ENCODE data around the gene FBXL19. TPM values are rescaled to one million over a fixed set of nuclear protein-coding genes. Genes with fewer than 3 reads are reported as not detected.
A peak's percentile ranks its signal among the peaks of the same experiment; 100 is the strongest.

FBXL19 gene
- total and polyA plus RNA-seq, 2 of the 13 experiments (the other 11 are each of a cell fraction or from before 2014, with no cell fraction given): 6.0 to 13.7 TPM

GRCh38 chr16:30902029-30902972 is 21.1 kb upstream of the FBXL19 start (continued):
- TF ChIP-seq, protein P1, sequence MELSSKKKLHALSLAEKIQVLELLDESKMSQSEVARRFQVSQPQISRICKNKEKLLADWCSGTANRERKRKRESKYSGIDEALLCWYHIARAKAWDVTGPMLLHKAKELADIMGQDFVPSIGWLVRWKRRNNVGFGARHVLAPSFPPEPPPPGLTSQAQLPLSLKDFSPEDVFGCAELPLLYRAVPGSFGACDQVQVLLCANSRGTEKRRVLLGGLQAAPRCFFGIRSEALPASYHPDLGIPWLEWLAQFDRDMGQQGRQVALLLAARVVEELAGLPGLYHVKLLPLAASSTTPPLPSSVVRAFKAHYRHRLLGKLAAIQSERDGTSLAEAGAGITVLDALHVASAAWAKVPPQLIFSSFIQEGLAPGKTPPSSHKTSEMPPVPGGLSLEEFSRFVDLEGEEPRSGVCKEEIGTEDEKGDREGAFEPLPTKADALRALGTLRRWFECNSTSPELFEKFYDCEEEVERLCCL (CRISPR knock-in tag; IDR thresholded peaks at IDR 0.05; ENCODE audit: borderline replicate concordance): no peak
- TF ChIP-seq SP2 (CRISPR knock-in tag; IDR thresholded peaks at IDR 0.05) (no peak), HMG20B (CRISPR knock-in tag; conservative IDR thresholded peaks at IDR 0.05) (no peak), ZNF333 (CRISPR knock-in tag; IDR thresholded peaks at IDR 0.05; ENCODE audit: borderline replicate concordance) (0 out of 2 replicates have a peak, but pooled peaks have one; percentile 31), CEBPG (CRISPR knock-in tag; IDR thresholded peaks at IDR 0.05) (no peak), ZNF263 (CRISPR knock-in tag; IDR thresholded peaks at IDR 0.05) (peak; percentile 20; the same call in 1 of the 2 replicates), SUZ12 (IDR thresholded peaks at IDR 0.05; ENCODE audit: low read depth, low read length) (no peak), ZNF143 (CRISPR knock-in tag; IDR thresholded peaks at IDR 0.05) (no peak; the same call in 1 of the 2 replicates), FOXC1 (CRISPR knock-in tag; IDR thresholded peaks at IDR 0.05; ENCODE audit: borderline replicate concordance) (0 out of 2 replicates have a peak, but pooled peaks have one; percentile 44), ZNF253 (CRISPR knock-in tag; IDR thresholded peaks at IDR 0.05; ENCODE audit: borderline replicate concordance) (no peak), NFIB (CRISPR knock-in tag; IDR thresholded peaks at IDR 0.05; ENCODE audit: borderline replicate concordance) (no peak), FOXA3 (CRISPR knock-in tag; IDR thresholded peaks at IDR 0.05) (no peak), ZFYVE20 (CRISPR knock-in tag; IDR thresholded peaks at IDR 0.05; ENCODE audit: borderline replicate concordance, low read depth) (0 out of 2 replicates have a peak, but pooled peaks have one; percentile 29), ZBTB39 (CRISPR knock-in tag; IDR thresholded peaks at IDR 0.05) (no peak), LRRFIP1 (CRISPR knock-in tag; conservative IDR thresholded peaks at IDR 0.05) (no peak), ARNTL (CRISPR knock-in tag; IDR thresholded peaks at IDR 0.05) (no peak), MLX (CRISPR knock-in tag; IDR thresholded peaks at IDR 0.05) (no peak), HNRNPUL1 (IDR thresholded peaks at IDR 0.05; ENCODE audit: low read depth, low read length) (no peak), MXI1 (IDR thresholded peaks at IDR 0.05; ENCODE audit: borderline replicate concordance, low read depth, low read length) (peak; percentile 58; the same call in 2 of the 3 replicates), NFIC (IDR thresholded peaks at IDR 0.05; ENCODE audit: low read length) (no peak)
- TF ChIP-seq, protein P2, sequence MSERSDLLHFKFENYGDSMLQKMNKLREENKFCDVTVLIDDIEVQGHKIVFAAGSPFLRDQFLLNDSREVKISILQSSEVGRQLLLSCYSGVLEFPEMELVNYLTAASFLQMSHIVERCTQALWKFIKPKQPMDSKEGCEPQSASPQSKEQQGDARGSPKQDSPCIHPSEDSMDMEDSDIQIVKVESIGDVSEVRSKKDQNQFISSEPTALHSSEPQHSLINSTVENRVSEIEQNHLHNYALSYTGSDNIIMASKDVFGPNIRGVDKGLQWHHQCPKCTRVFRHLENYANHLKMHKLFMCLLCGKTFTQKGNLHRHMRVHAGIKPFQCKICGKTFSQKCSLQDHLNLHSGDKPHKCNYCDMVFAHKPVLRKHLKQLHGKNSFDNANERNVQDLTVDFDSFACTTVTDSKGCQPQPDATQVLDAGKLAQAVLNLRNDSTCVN (CRISPR knock-in tag; IDR thresholded peaks at IDR 0.05; ENCODE audit: borderline replicate concordance): 0 out of 2 replicates have a peak, but pooled peaks have one; percentile 46

Measured in HepG2 (cell line).